Stimulated activated naive CD8-positive, alpha-beta T cell treated with anti-CD3 and anti-CD28 coated beads, Interleukin-15, amount 100 ng/mL, for 72 hours (primary cell): Measurements from ENCODE around the gene PASK.
"Not testable (repeated sequence)": the region's sequence is repeated elsewhere in the genome, so short reads cannot be mapped to it uniquely, and the experiment has no call there.

ENCODE experiments used
- ATAC-seq: fragments of 150-1000 bp; cut with Tn5 transposase; 2 replicates; pipeline ENCODE4 v1.10.0; 2021; ENCODE audit warnings: mild to moderate bottlenecking, moderate library complexity
- DNase-seq, 2 donors: peaks; one replicate each; pipeline ENCODE4 v3.0.0; 2021 to 2022
- H3K27ac Mint-ChIP-seq, 2 donors: one replicate each; pipeline ENCODE4 v1.8.0; 2022; ENCODE audit warnings: mild to moderate bottlenecking in 2 of 2, mixed read lengths in 2 of 2, moderate library complexity in 2 of 2
- H3K27me3 Mint-ChIP-seq: one replicate; pipeline ENCODE4 v1.8.0; 2022; ENCODE audit warnings: mixed read lengths
- H3K4me1 Mint-ChIP-seq: one replicate; pipeline ENCODE4 v1.8.0; 2022; ENCODE audit warnings: mild to moderate bottlenecking, mixed read lengths
- H3K4me3 Mint-ChIP-seq, 2 donors: one replicate each; pipeline ENCODE4 v1.8.0; 2022; ENCODE audit warnings: mild to moderate bottlenecking in 2 of 2, mixed read lengths in 2 of 2, moderate library complexity in 1 of 2
- H3K9me3 Mint-ChIP-seq, 2 donors: one replicate each; pipeline ENCODE4 v1.8.0; 2022; ENCODE audit warnings: mixed read lengths in 2 of 2

PASK gene

DNA sequence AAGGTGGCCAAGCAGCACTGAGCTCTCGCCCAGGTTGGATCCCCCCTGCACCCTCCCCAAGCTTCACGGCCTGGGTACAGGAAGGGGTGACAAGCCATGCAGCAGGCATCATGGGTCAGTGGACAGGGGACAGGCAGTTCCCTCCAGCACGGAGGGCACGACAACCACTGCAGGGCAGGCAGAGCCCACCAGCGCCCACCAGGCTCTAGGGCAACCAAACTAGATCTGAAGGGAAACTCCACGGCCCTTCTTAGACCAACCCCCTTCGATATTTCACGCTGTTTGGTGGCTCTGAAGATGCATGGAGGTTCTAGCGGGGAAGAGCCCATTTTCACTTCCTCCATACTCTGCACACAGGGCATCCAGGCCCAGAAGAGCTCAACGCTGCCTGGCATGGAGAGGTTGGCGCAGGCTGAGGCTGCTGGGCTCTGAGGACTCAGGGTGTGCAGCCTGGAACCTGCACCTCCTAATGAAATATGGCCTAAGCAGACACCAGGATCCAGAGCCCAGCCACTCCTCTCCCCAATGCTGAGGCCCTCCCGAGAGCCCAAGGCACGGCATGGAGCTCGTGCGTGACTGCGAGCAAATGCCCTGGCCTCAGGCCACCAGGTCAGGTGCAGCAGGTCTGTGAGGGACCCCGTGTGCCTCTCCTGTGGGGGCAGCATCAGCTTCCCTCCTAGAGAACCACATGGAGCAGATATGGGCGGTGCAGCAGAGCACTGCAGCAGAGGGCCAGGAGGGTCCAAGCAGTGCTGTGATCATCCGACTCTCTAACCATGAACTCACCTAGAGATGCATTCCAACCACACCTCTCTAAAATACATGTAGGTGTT lies 38.4 kb downstream of the PASK start:
- ATAC-seq (peak; percentile 50), DNase-seq (peak in 1 of 2 donors; percentile 36)
- Mint-ChIP-seq H3K4me3 (peak overlapping the region; percentile 88 to 93), H3K9me3 (no peaks in the 10 kb centered on the region), H3K4me1 (peaks cover 66% of the 10 kb centered on the region), H3K27me3 (no peaks in the 10 kb centered on the region), H3K27ac (peak overlapping the region; percentile 60 to 95)

DNA sequence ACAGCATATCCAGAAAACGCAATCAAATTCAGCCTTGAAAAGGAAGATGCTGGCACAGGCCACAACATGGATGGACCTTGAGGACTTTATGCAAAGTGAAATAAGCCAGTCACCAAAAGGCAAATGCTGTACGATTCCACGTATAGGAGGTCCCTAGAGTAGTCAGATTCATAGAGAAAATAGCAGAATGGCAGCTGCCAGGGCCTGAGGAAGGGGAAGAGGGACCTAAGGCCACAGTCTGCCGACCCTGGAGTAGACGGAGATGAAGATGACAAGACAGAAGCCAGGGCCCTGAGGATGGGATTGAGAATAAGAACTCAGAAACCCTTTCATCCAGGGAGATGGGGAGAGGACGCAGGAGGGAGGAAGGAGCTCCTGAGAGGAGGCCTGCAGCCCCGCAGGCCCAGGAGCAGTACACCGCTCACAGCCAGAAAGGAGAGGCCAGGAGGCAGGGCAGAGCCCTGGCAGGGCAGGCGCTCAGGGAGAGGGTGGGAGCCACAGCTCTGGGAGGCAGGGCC lies 39.1 kb downstream of the PASK start:
- Mint-ChIP-seq H3K27ac (peak overlapping the region; percentile 60 to 95), H3K27me3 (no peaks in the 10 kb centered on the region), H3K9me3 (no peaks in the 10 kb centered on the region), H3K4me1 (peaks cover 72% of the 10 kb centered on the region), H3K4me3 (peak overlapping the region; percentile 88 to 93)
- DNase-seq: peak in 1 of 2 donors; percentile 12
- ATAC-seq: peak; percentile 3

DNA sequence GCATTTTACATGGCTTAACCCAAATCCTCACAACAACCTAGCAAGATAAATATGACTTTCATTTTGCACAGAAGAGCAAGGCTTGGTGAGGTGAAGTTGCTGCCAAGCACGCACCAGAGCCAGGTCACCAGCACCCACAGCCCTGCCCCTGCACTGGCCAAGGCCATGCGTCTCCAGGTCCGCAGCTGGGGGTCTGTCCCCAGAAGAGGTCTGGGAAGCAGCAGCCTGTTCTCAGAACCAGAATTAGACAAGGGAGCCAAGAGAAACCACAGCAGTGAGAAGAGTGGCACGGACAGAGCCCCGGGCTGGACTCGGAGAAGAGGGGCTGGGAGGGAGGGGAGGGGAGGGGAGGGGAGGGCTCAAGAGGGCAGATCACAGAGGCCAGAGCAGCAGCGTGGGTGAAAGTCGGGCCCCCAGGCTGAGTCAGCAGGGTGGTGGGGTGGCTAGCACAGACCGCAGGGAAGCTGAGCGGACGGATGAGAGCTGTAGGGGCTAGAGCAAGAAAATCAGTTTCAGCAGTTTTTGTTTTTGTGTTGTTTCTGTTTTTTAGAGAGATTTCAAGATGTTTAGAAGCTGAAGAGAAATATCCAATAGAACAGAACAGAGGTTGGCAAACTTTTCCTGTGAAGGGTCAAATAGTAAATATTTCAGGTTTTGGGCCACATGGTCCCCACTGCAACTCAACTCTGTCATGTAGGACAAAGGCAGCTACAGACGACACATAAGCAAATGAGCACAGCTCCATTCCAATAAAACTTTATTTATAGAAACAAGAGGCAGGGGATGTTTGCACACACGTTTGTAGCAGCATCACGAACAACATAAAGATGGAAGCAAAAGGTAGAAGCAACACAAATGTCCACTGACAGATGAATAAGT lies 39.8 kb downstream of the PASK start:
- no peaks in the 10 kb centered on the region for H3K9me3 Mint-ChIP-seq
- H3K4me1 Mint-ChIP-seq: peaks cover 76% of the 10 kb centered on the region
- no peaks in the 10 kb centered on the region for H3K27me3 Mint-ChIP-seq
- ATAC-seq (peak; percentile 44), DNase-seq (peak; percentile 17 to 60)
- peak overlapping the region; percentile 95 to 96 for H3K27ac Mint-ChIP-seq
- peak overlapping the region; percentile 88 to 93 for H3K4me3 Mint-ChIP-seq

DNA sequence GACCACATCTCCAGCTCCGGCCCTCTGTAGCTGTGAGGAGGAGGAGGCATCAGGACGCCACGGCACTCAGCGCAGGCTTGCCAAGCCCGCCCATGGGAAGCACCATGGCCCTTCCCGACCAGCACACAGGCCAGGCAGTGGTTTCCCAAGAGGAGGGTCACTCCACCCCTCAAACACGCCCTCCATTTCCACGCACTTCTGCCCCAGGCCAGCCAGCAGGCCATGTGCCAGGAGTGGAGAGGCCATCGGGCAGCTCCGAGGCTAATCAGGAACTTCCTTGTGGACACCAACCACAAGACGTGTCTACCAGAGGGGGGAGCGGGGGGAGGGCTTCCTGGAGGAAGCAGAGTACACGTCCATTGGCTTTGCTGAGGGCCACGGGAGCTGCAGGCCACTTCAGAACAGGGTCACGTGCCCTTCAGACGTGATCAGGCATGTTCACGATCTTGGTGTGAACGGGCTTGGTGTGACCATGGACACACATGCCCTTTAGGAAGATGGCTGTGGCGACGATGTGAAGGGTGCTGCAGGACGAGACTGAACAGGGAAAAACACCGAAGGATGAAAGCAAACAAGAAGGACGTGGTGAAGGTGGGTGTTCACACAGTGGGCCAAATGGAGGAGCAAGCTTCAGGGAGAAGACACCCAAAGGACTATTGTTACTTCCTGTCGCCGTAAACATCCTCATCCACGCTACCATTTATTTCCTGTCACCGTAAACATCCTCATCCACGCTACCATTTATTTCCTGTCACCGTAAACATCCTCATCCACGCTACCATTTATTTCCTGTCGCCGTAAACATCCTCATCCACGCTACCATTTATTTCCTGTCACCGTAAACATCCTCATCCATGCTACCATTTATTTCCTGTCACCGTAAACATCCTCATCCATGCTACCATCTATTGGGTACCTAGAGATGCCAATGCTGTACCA lies 40.7 kb downstream of the PASK start:
- H3K27me3 Mint-ChIP-seq: no peaks in the 10 kb centered on the region
- DNase-seq: peak in 1 of 2 donors; percentile 37
- peak overlapping the region; percentile 95 to 96 for H3K27ac Mint-ChIP-seq
- H3K9me3 Mint-ChIP-seq: no peaks in the 10 kb centered on the region
- H3K4me3 Mint-ChIP-seq: peak overlapping the region; percentile 88 to 93
- no peak for ATAC-seq
- H3K4me1 Mint-ChIP-seq: peaks cover 83% of the 10 kb centered on the region

DNA sequence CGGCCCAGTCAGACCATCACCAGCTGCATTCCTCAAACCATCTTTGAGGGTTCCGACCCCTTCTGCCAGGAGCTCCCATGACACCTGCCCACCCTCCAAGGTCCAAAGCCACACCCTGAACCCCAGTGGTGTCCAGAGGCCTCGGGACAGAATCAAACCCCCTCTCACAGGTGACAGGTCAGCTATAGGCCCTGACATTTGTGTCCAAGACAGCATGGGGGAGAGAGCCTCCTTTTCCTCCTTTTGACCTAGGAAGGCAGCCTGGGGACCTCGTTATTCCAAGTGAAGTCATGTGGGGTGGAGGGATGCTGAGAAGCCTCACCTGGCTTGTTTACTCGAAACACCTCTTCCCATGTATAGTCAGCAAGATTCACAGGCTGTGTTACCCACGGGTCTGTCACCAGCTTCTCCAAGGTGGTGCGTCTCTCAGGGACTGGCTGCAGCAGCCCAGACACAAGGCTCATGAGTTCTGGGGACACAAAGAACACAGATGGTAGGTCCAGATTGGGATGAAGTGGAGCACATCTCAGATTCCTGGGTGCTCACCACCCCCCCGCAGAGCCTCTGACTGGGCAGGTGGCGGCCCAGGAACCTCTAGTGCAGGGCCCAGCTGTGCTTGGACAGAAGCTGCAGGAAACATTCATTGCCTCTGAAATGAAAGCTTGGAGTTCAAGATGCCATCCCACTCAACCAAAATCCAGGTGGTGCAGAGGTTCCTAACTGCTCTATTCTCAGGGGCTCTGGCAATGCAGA lies 42.1 kb downstream of the PASK start:
- H3K27ac Mint-ChIP-seq: peak overlapping the region in 1 of 2 donors; percentile 80
- no peaks in the 10 kb centered on the region for H3K9me3 Mint-ChIP-seq
- ATAC-seq (no peak), DNase-seq (no peak)
- no peak overlapping the region for H3K4me3 Mint-ChIP-seq
- H3K4me1 Mint-ChIP-seq: peaks cover 79% of the 10 kb centered on the region
- H3K27me3 Mint-ChIP-seq: no peaks in the 10 kb centered on the region

DNA sequence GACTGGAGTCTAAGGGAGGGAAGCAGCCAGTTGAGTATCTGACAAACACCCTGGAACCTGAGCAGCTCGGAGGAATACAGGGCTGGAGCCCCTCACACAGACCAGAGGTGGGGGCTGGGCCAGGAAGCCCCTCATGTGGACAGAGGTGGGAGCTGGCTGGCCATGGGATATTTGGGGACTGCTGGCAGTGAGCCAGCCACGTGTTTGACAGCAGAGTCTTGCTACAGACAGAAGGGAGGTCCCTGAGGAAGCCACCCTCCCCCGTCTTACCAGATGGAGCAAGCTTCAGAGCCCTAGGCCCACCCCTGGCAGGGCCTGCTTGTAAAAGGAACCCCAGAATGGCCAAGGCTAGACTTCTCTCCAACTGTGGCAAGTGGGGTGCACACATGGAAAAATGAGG lies 43.6 kb downstream of the PASK start:
- no peak for ATAC-seq
- no peak overlapping the region for H3K4me3 Mint-ChIP-seq
- H3K9me3 Mint-ChIP-seq: no peaks in the 10 kb centered on the region
- H3K4me1 Mint-ChIP-seq: peaks cover 74% of the 10 kb centered on the region
- no peak for DNase-seq
- H3K27me3 Mint-ChIP-seq: no peaks in the 10 kb centered on the region
- no peak overlapping the region for H3K27ac Mint-ChIP-seq

DNA sequence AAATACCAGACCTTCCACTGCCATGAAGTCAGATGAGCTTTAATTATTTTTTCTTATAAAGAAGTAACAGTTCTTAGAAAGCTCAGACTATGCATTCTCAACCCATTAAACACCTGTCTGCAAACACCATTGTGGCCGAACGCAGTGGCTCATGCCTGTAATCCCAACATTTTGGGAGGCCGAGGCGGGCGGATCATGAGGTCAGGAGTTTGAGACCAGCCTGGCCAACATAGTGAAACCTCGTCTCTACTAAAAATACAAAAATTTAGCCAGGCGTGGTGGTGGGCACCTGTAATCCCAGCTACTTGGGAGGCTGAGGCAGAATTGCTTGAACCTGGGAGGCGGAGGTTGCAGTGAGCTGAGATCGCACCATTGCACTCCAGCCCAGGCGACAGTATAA lies 44.7 kb downstream of the PASK start:
- DNase-seq, H3K27ac Mint-ChIP-seq, H3K4me3 Mint-ChIP-seq, H3K27me3 Mint-ChIP-seq, ATAC-seq, H3K9me3 Mint-ChIP-seq: not testable (repeated sequence)
- peaks cover 74% of the 10 kb centered on the region for H3K4me1 Mint-ChIP-seq

DNA sequence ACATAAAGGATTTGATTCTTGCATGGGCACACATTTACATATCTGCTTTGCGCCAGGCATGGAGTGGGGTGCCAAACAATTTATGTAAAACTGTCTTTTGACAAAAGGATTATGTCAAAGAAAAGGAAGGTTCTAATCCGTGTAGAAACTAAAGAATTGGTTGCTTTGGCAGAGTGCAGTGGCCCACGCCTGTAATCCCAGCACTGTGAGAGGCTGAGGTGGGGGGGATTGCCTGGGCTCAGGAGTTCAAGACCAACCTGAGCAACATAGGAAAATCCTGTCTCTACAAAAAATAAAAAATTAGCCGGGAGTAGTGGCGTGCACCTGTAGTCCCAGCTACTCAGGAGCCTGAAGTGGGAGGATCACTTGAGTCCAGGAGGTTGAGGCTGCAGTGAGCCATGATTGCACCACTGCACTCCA lies 46.1 kb downstream of the PASK start:
- peak overlapping the region; percentile 97 to 98 for H3K4me3 Mint-ChIP-seq

DNA sequence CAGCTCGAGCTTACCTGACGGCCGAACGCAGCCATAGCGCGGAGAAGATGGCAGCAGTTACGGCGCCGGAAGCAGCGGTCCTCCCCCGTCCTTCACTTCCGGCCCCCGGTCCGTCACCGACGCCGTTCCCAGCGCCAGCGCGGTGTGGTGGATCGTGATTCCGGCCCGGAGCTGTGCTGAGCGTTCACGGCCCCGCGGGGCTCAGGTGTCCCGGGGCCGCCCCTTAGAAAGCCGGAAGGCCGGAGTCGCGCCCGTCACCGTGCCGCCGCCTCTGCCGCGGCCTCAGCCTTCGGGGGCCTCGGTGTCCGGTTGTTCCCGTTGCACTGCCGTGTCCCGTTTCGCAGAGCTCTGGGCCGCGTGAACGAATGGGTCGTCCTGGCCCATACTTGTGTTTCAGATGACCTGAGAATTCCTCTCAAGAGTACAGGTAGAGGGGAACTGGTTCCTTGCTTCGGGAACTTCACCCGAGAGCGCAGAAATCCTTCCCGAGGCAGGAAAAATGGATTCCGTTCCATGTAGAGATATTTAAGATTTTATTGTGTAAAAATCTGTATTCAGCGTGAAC lies 47.0 kb downstream of the PASK start, which contains the start of gene MTERF4:
MTERF4 (minus strand) TSS at position 49 of the 565 bp plus-strand sequence; CDS start at position 35, 14 bp downstream.
- peaks cover 74% of the 10 kb centered on the region for H3K4me1 Mint-ChIP-seq
- DNase-seq (peak; percentile 86 to 89), ATAC-seq (peak; percentile 97)
- no peaks in the 10 kb centered on the region for H3K27me3 Mint-ChIP-seq
- no peaks in the 10 kb centered on the region for H3K9me3 Mint-ChIP-seq
- H3K27ac Mint-ChIP-seq: peak within 1 kb of the TSS; percentile 96 to 98
- H3K4me3 Mint-ChIP-seq: peak within 1 kb of the TSS; percentile 97 to 98

More for the DNA sequence above, 46.1 kb downstream of the PASK start:
- no peak for DNase-seq
- peaks cover 74% of the 10 kb centered on the region for H3K4me1 Mint-ChIP-seq
- H3K9me3 Mint-ChIP-seq: no peaks in the 10 kb centered on the region
- H3K27me3 Mint-ChIP-seq: no peaks in the 10 kb centered on the region
- peak overlapping the region; percentile 91 to 96 for H3K27ac Mint-ChIP-seq
- no peak for ATAC-seq

DNA sequence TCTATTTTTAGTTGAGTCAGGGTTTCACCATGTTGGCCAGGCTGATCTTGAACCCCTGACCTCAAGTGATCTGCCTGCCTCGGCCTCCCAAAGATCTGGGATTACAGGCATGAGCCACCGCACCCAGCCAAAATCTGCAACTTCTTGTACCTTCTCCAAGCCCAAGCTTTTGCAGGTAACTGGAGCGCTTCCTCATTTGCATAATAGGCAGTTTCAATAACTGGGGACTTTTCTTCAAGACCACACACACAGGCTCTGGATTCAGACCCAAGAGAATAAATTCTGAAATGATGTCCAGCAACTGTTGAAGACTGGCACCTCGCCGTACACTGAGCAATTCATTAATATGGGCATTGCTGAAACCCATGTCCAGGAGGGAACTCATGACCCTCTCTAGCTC lies 50.0 kb downstream of the PASK start:
- DNase-seq: peak in 1 of 2 donors; percentile 4
- Mint-ChIP-seq H3K4me3 (peak overlapping the region in 1 of 2 donors; percentile 27), H3K4me1 (peaks cover 75% of the 10 kb centered on the region)

DNA sequence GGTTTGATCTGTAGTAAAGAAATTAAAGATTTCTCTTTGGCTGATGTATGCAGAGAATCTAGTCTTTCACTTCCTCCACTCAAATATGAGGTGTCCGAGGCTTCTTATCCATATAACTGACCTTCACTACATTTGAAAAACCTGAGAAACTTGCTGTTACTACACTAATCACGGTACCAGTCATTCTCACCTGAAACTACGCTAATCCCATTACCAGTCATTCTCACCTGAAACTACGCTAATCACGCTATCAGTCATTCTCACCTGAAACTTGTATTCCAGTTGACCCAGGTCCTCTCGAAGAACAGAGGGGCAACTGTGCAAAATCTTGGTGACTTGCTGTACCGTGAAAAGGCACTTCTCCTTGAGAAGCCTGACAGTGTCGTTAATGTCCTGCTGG lies 52.3 kb downstream of the PASK start:
- Mint-ChIP-seq H3K9me3 (peaks cover 0 to 5% of the 10 kb centered on the region in 2 donors), H3K4me1 (peaks cover 62% of the 10 kb centered on the region), H3K27ac (peak overlapping the region in 1 of 2 donors; percentile 77), H3K4me3 (peak overlapping the region in 1 of 2 donors; percentile 77), H3K27me3 (no peaks in the 10 kb centered on the region)
- DNase-seq: peak in 1 of 2 donors; percentile 38
- peak; percentile 78 for ATAC-seq

More for the DNA sequence above, 50.0 kb downstream of the PASK start:
- peaks cover 0 to 5% of the 10 kb centered on the region in 2 donors for H3K9me3 Mint-ChIP-seq
- H3K27me3 Mint-ChIP-seq: no peaks in the 10 kb centered on the region
- no peak for ATAC-seq
- no peak overlapping the region for H3K27ac Mint-ChIP-seq

DNA sequence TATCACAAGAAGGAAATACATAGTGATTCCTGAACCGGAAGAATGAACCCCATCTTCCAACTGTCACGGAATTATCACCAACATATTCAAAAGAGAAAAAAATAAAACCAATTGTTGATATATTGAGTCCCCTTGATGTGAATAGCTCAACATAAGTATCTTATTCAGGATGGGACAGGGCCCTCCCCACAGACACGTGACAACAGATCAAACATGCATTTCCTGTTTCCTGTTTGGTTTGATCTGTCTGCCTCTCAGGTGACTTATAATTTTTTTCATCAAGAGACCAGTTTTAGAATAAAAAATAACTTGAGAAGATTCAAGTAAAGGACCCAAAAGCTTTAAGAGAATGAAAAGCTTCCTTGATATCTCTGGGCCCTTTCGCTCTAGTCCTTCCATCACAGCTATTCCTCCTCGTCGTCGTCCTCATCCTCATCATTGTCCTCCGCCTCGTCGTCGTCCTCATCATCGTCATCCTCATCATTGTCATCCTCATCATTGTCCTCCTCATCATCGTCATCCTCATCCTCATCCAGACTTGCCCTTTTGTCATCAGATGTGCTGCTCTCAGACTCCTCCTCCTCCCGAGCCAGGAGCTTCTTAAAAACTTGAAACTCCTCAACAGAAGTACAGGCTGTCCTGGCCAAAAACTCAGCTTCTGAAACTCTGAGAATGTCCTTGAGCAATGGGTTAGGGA lies 53.5 kb downstream of the PASK start:
- peak overlapping the region; percentile 11 to 77 for H3K4me3 Mint-ChIP-seq
- H3K27me3 Mint-ChIP-seq: no peaks in the 10 kb centered on the region
- peaks cover 58% of the 10 kb centered on the region for H3K4me1 Mint-ChIP-seq
- ATAC-seq (peak; percentile 80), DNase-seq (no peak)
- H3K27ac Mint-ChIP-seq: peak overlapping the region; percentile 14 to 98
- peaks cover 0 to 5% of the 10 kb centered on the region in 2 donors for H3K9me3 Mint-ChIP-seq

DNA sequence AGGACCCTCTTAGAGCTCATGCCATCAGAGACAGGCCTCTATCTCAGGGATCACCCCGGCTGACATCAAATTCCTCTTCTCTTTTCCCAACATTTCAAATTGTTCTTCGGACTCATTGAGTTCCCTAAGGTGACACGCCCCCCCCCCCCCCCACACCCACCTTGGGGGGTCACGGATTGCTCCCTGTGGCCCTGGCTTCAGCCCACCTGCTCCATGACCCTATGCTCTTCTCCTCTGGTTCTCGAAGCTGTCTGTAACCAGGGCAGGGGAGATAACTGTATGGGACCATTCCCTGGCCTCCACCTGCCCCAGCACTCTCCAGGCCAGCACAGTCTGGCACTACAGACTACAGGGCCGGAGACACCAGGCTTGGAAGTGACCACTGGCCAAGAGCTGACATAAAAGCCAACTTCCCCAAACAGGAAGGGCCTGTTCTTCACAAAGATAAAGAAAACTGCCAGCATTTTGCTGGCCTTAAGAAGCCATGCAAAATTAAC lies 54.3 kb downstream of the PASK start:
- ATAC-seq (no peak), DNase-seq (no peak)
- peak overlapping the region; percentile 37 to 98 for H3K27ac Mint-ChIP-seq
- H3K4me1 Mint-ChIP-seq: peaks cover 51% of the 10 kb centered on the region
- no peaks in the 10 kb centered on the region for H3K27me3 Mint-ChIP-seq
- H3K9me3 Mint-ChIP-seq: peaks cover 0 to 5% of the 10 kb centered on the region in 2 donors
- peak overlapping the region in 1 of 2 donors; percentile 2 for H3K4me3 Mint-ChIP-seq
